ENCODE measurements around the gene RNF144A.
"Not testable (repeated sequence)": the region's sequence is repeated elsewhere in the genome, so short reads cannot be mapped to it uniquely, and the experiment has no call there.

The RNF144A gene

GRCh38 chr2:6994536-6995128 is 77.4 kb downstream of the RNF144A start:
- no peak for DNase-seq (ENCODE audit: low read depth)
- no peak for TF ChIP-seq CTCF (IDR thresholded peaks at IDR 0.05; ENCODE audit: insufficient read depth, low read depth, low read length, missing control alignments)

DNA sequence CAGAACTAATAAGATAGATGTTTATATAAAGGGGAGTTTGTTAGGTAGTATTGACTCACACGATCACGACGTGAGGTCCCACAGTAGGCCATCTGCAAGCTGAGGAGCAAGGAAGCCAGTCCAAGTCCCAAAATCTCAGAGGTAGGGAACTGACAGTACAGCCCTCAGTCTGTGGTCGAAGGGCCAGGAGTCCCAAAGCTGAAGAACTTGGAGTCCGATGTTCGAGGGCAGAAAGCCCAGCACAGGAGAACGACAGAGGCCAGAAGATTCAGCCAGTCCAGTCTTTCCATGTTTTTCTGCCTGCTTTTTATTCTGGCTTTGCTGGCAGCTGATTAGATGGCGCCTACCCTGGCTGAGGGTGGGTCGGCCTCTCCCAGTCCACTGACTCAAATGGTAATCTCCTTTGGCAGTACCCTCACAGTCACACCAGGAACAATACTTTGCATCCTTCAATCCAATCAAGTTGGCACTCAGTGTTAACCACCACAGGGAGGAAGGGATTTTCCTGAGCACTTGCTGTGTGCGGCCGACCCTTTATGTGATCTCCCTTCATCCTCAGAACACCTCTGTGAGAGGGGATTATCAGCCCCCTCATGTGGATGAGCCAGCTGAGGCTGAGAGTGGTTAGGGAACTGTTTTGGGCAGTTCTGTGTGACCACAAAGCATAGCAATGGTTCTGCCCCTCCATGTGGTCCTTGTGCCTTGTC is 78.3 kb downstream of the RNF144A start:
- DNase-seq (ENCODE audit: low read depth) = no peak
- TF ChIP-seq CTCF (IDR thresholded peaks at IDR 0.05; ENCODE audit: insufficient read depth, low read depth, low read length, missing control alignments) = no peak
- H3K4me3 ChIP-seq (ENCODE audit: low read length) = no peak overlapping the region

More at GRCh38 chr2:6994536-6995128, 77.4 kb downstream of the RNF144A start:
- H3K4me3 ChIP-seq (ENCODE audit: low read length) = no peak overlapping the region

- no peak overlapping the region for H3K4me3 ChIP-seq (ENCODE audit: low read length)
- TF ChIP-seq CTCF (IDR thresholded peaks at IDR 0.05; ENCODE audit: insufficient read depth, low read depth, low read length, missing control alignments) = no peak
- no peak for DNase-seq (ENCODE audit: low read depth)
These were observed 82.1 kb downstream of the RNF144A start for GRCh38 chr2:6999211-6999877.

DNA sequence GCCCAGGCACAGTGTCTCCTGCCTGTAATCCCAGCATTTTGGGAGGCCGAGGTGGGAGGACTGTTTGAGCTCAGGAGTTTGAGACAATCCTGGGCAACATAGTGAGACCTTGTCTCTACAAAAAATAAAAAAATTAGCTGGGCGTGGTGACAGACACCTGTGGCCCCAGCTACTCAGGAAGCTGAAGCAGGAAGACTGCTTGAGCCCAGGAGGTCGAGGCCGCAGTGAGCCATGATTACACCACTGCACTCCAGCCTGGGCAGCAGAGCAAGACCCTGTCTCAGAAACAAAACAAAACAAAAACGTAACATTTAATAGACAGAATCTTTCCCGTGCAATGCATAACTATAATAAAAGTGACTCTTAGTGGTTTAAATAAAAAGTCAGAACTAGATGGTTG is 84.2 kb downstream of the RNF144A start:
- DNase-seq (ENCODE audit: low read depth); H3K4me3 ChIP-seq (ENCODE audit: low read length): not testable (repeated sequence)

GRCh38 chr2:7003895-7004294 is 86.7 kb downstream of the RNF144A start:
- TF ChIP-seq CTCF (IDR thresholded peaks at IDR 0.05; ENCODE audit: insufficient read depth, low read depth, low read length, missing control alignments) = no peak
- no peak for DNase-seq (ENCODE audit: low read depth)
- no peak overlapping the region for H3K4me3 ChIP-seq (ENCODE audit: low read length)

DNA sequence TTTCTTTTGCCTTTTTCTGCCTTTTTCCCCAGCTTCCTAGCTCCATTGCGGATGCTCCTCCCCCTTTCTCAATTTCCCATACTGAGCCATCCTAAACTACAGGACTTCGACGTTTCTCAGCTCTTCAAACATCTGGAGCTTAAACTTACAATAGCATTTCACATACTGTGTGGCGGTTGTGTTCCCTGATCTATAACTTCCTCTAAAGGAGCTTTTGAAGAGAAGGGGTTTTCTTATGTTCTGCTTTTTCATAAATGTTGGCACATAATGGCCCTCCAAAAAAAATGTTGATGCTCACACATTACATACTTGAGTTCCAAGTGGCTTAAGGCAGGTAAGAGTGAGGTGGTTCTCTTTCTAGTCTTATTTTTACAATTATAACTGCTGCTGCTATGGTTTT is 87.4 kb downstream of the RNF144A start:
- no peak for DNase-seq (ENCODE audit: low read depth)
- H3K4me3 ChIP-seq (ENCODE audit: low read length) = no peak overlapping the region
- TF ChIP-seq CTCF (IDR thresholded peaks at IDR 0.05; ENCODE audit: insufficient read depth, low read depth, low read length, missing control alignments) = no peak

DNA sequence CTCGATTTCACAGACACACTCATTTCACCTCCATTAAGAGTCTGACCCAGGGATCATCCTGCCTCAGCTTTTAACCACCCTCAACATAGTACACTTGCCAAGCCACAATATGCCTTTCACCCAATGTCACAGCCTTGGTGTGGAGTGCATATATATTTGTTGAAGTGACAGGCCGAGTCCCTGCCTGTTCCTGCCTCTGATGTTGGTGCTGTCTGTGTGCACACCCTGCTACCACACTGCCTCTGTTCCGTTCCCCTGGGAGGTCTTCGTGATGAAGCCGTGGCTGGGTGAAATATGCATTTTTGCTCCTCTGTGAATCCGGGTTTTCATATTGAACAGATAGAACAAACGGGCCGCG is 90.3 kb downstream of the RNF144A start:
- DNase-seq (ENCODE audit: low read depth) = no peak
- no peak overlapping the region for H3K4me3 ChIP-seq (ENCODE audit: low read length)
- TF ChIP-seq CTCF (IDR thresholded peaks at IDR 0.05; ENCODE audit: insufficient read depth, low read depth, low read length, missing control alignments) = no peak
